HCT116 (cell line): ENCODE measurements around the gene CAMK2N2. TPM values are rescaled to one million over a fixed set of nuclear protein-coding genes. Genes with fewer than 3 reads are reported as not detected.

Source experiments
- ATAC-seq: fragments of 200-7000 bp; cut with Tn5 transposase; 2 replicates; pipeline ENCODE4 v1.9.1; 2020; ENCODE audit warnings: mild to moderate bottlenecking, moderate library complexity
- BruUV-seq: library from RNA; stranded (reverse); fragments of 400-500 nt; replicated peaks from 2 replicates; lab custom pipeline; 2021; lab: Mats Ljungman, UMichigan
- CTCF ChIA-PET: fragments of 300-600 bp; sonication (Branson Sonifier 250); formaldehyde crosslinking; loops from one replicate; lab custom pipeline; 2021; ENCODE audit warnings: antibody characterized with exemption; lab: Charles Lee
- POLR2A ChIA-PET: fragments of 300-600, 350-600 bp; sonication (Branson Sonifier 250); formaldehyde crosslinking; loops from one replicate; lab custom pipeline; 2021; ENCODE audit warnings: antibody characterized with exemption; lab: Charles Lee
- RAD21 ChIA-PET, 2 experiments: fragments of 300-600 bp; sonication (Branson Sonifier 250); formaldehyde crosslinking; loops; one replicate each; lab custom pipeline; 2023; ENCODE audit warnings: low total read pairs in 2 of 2; ENCODE audit not compliant: uncharacterized antibody in 2 of 2, unreplicated experiment in 2 of 2, low non-redundant PET in 1 of 2; lab: Charles Lee
- DNase-seq: peaks from one replicate; pipeline ENCODE4 v3.0.0-alpha.2; 2010; ENCODE audit warnings: low read depth, low spot score
- H2AFZ ChIP-seq: fragments of 200-600 bp; shearing (Covaris generic), sonication (generic); 2 replicates; pipeline ENCODE4 v1.6.1; 2017; ENCODE audit warnings: low read depth, mixed run types, mixed read lengths, antibody characterized with exemption, low read length; ENCODE audit not compliant: poor library complexity, severe bottlenecking
- H3K27ac ChIP-seq: 2 replicates; pipeline ENCODE4 v1.5.1; 2012; ENCODE audit warnings: low read depth, low read length
- H3K27me3 ChIP-seq: fragments of 200-600 bp; sonication (generic); 2 replicates; pipeline ENCODE4 v1.6.1; 2016; ENCODE audit warnings: mixed run types, low read length, mixed read lengths; ENCODE audit not compliant: insufficient read depth
- H3K36me3 ChIP-seq, 2 experiments: fragments of 200-500 bp in 1 of 2; fragments of 200-600 bp in 1 of 2; sonication (Bioruptor generic) in 1 of 2; sonication (generic) in 1 of 2; 2 replicates each; pipeline versions ENCODE4 v1.5.1 to v1.6.1; 2014 to 2016; ENCODE audit warnings: low read length in 2 of 2, inconsistent platforms in 1 of 2, mixed read lengths in 1 of 2, mixed run types in 1 of 2; ENCODE audit not compliant: insufficient read depth in 2 of 2, control insufficient read depth in 1 of 2
- H3K4me1 ChIP-seq, 2 experiments: fragments of 200-600 bp in 1 of 2; sonication (generic) in 1 of 2; 2 replicates each; pipeline versions ENCODE4 v1.5.1 to v1.6.1; 2012 to 2017; ENCODE audit warnings: low read length in 2 of 2, inconsistent platforms in 1 of 2, mild to moderate bottlenecking in 1 of 2, mixed read lengths in 1 of 2, mixed run types in 1 of 2, moderate library complexity in 1 of 2; ENCODE audit not compliant: insufficient read depth in 2 of 2, control insufficient read depth in 1 of 2
- H3K4me2 ChIP-seq: fragments of 200-600 bp; sonication (generic); 2 replicates; pipeline ENCODE4 v1.6.1; 2017; ENCODE audit warnings: mixed run types, low read length, mixed read lengths
- H3K4me3 ChIP-seq, 2 experiments: fragments of 200-600 bp in 1 of 2; sonication (generic) in 1 of 2; replicated peaks in 1 of 2; 2 replicates each; pipeline ENCODE4 v1.5.1; 2011 to 2016; ENCODE audit warnings: low read length in 2 of 2, control low read depth in 1 of 2, low read depth in 1 of 2, mild to moderate bottlenecking in 1 of 2, mixed read lengths in 1 of 2, mixed run types in 1 of 2
- H3K79me2 ChIP-seq: fragments of 200-600 bp; sonication (generic); 2 replicates; pipeline ENCODE4 v1.6.1; 2017; ENCODE audit warnings: mild to moderate bottlenecking, mixed run types, low read length, moderate library complexity, mixed read lengths; ENCODE audit not compliant: insufficient read depth
- H3K9ac ChIP-seq: fragments of 200-600 bp; sonication (generic); 2 replicates; pipeline ENCODE4 v1.6.1; 2016; ENCODE audit warnings: low read length, mixed read lengths
- H3K9me2 ChIP-seq: fragments of 200-600 bp; sonication (generic), shearing (Covaris generic); 2 replicates; pipeline ENCODE4 v1.6.1; 2017; ENCODE audit warnings: mixed run types, mild to moderate bottlenecking, moderate library complexity; ENCODE audit not compliant: insufficient read depth
- H3K9me3 ChIP-seq, 2 experiments: fragments of 200-500 bp in 1 of 2; fragments of 200-600 bp in 1 of 2; sonication (Bioruptor generic) in 1 of 2; sonication (generic) in 1 of 2; 2 replicates each; pipeline ENCODE4 v1.6.1; 2014 to 2017; ENCODE audit warnings: low read length in 2 of 2, mixed read lengths in 2 of 2, inconsistent platforms in 1 of 2, low read depth in 1 of 2, mild to moderate bottlenecking in 1 of 2, mixed run types in 1 of 2, moderate library complexity in 1 of 2; ENCODE audit not compliant: control insufficient read depth in 1 of 2, insufficient read depth in 1 of 2
- H4K20me1 ChIP-seq: fragments of 200-600 bp; sonication (generic), shearing (Covaris generic); 2 replicates; pipeline ENCODE4 v1.6.1; 2017; ENCODE audit warnings: mixed run types, mild to moderate bottlenecking, moderate library complexity; ENCODE audit not compliant: insufficient read depth
- ATF3 ChIP-seq: IDR thresholded peaks from 2 replicates; pipeline ENCODE4 v1.6.1; 2012
- CEBPB ChIP-seq: IDR thresholded peaks from 2 replicates; pipeline ENCODE4 v1.6.1; 2012; ENCODE audit warnings: low read depth
- EGR1 ChIP-seq: IDR thresholded peaks from 2 replicates; pipeline ENCODE4 v1.6.1; 2012; ENCODE audit warnings: low read depth
- ELF1 ChIP-seq: IDR thresholded peaks from 2 replicates; pipeline ENCODE4 v1.6.1; 2012; ENCODE audit warnings: low read depth, borderline replicate concordance
- EZH2 ChIP-seq: fragments of 200-600 bp; sonication (generic); IDR thresholded peaks from 2 replicates; pipeline ENCODE4 v1.6.1; 2017; ENCODE audit warnings: antibody characterized with exemption, mixed run types
- JUND ChIP-seq: IDR thresholded peaks from 2 replicates; pipeline ENCODE4 v1.6.1; 2012
- POLR2A ChIP-seq: IDR thresholded peaks from 2 replicates; pipeline ENCODE4 v1.7.0; 2011; ENCODE audit warnings: borderline replicate concordance; ENCODE audit not compliant: insufficient read depth, insufficient read length; ENCODE audit errors: extremely low read depth
- RAD21 ChIP-seq: IDR thresholded peaks from 2 replicates; pipeline ENCODE4 v1.6.1; 2012; ENCODE audit warnings: low read depth, mild to moderate bottlenecking
- REST ChIP-seq: IDR thresholded peaks from 2 replicates; pipeline ENCODE4 v1.6.1; 2012; ENCODE audit warnings: low read depth
- SP1 ChIP-seq: IDR thresholded peaks from 2 replicates; pipeline ENCODE4 v1.6.1; 2012; ENCODE audit warnings: low read depth
- TCF7L2 ChIP-seq: IDR thresholded peaks from 2 replicates; pipeline ENCODE4 v1.7.0; 2011; ENCODE audit warnings: borderline replicate concordance, inconsistent platforms; ENCODE audit not compliant: insufficient read depth, insufficient read length; ENCODE audit errors: extremely low read depth
- YY1 ChIP-seq: IDR thresholded peaks from 2 replicates; pipeline ENCODE4 v1.6.1; 2011; ENCODE audit warnings: low read length, low read depth, moderate library complexity, mild to moderate bottlenecking; ENCODE audit not compliant: insufficient replicate concordance; ENCODE audit errors: extremely low read depth
- ZBTB33 ChIP-seq: IDR thresholded peaks from 2 replicates; pipeline ENCODE4 v1.6.1; 2011; ENCODE audit warnings: mild to moderate bottlenecking, low read length, moderate library complexity; ENCODE audit not compliant: insufficient replicate concordance; ENCODE audit errors: extremely low read depth
- ZFX ChIP-seq: fragments of 450-650 bp; IDR thresholded peaks from 2 replicates; pipeline ENCODE4 v1.6.1; 2017
- ZNF274 ChIP-seq: fragments of 200-500 bp; sonication (Bioruptor generic); IDR thresholded peaks from 2 replicates; pipeline ENCODE4 v1.6.1; 2014; ENCODE audit warnings: mild to moderate bottlenecking, low read depth, low read length, inconsistent platforms
- intact Hi-C: fragments of 100-400 bp; cut with micrococcal nuclease; formaldehyde crosslinking; loops from 2 replicates; pipeline ENCODE4 v1.10.0; 2022
- total RNA-seq: library from RNA; stranded (reverse); gene quantifications from one replicate; pipeline ENCODE4 v1.2.1, GENCODE V29; 2021; ENCODE audit not compliant: unreplicated experiment
- TF ChIP-seq, protein P1 (sequence below): IDR thresholded peaks from 2 replicates; pipeline ENCODE4 v1.6.1; 2012

The CAMK2N2 gene
- total RNA-seq, 1 experiment from 2014 or later = 5.1 TPM

DNA sequence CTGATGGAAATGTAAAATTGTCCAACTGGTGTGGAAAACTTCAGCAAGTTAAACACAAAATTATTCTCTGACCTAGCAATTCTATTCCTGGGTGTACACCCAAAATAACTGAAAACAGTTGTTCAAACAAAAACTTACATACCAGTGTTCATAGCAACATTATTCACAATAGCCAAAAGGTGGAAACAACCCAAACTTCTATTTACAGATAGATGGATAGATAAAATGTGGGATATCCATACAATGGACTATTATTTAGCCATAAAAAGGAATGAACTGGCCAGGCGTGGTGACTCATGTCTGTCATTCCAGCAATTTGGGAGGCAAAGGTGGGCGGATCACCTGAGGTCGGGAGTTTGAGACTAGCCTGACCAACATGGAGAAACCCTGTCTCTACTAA, 38.8 kb downstream of the CAMK2N2 start:
- no peaks in the 10 kb centered on the region for H4K20me1 ChIP-seq

GRCh38 chr3:184218814-184219213, 42.5 kb downstream of the CAMK2N2 start:
- DNase-seq (no peak), ATAC-seq (no peak)
- RAD21 ChIA-PET = no interaction called here
- Histone ChIP-seq H3K4me3 (no peak overlapping the region), H3K9ac (no peak overlapping the region), H4K20me1 (no peaks in the 10 kb centered on the region), H3K4me1 (peaks cover 0 to 4% of the 10 kb centered on the region in 2 experiments; a peak in 1 of 4 replicates), H3K4me2 (no peak overlapping the region), H3K27ac (no peak overlapping the region), H3K9me2 (no peaks in the 10 kb centered on the region), H3K27me3 (no peaks in the 10 kb centered on the region), H3K36me3 (no peaks in the 10 kb centered on the region), H2AFZ (no peak overlapping the region), H3K9me3 (no peaks in the 10 kb centered on the region), H3K79me2 (no peaks in the 10 kb centered on the region)
- BruUV-seq = no TSS peak
- CTCF ChIA-PET = no interaction called here
- intact Hi-C loops = no loop called here
- POLR2A ChIA-PET = no interaction called here
- TF ChIP-seq CEBPB (no peak), ZBTB33 (no peak), ZNF274 (no peak), JUND (no peak), SP1 (no peak), EZH2 (no peak), RAD21 (no peak), POLR2A (no peak), TCF7L2 (no peak), ZFX (no peak), ELF1 (no peak), REST (no peak), YY1 (no peak)
- TF ChIP-seq, protein P1, sequence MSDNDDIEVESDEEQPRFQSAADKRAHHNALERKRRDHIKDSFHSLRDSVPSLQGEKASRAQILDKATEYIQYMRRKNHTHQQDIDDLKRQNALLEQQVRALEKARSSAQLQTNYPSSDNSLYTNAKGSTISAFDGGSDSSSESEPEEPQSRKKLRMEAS = no peak

More for the DNA sequence above, 38.8 kb downstream of the CAMK2N2 start:
- no peak overlapping the region for H3K27ac ChIP-seq
- intact Hi-C loops = no loop called here
- H3K9me3 ChIP-seq = no peaks in the 10 kb centered on the region
- no peaks in the 10 kb centered on the region for H3K36me3 ChIP-seq
- H3K79me2 ChIP-seq = no peaks in the 10 kb centered on the region
- ChIA-PET CTCF (no interaction called here), RAD21 (no interaction called here), POLR2A (no interaction called here)
- H3K4me2 ChIP-seq = no peak overlapping the region
- no peak overlapping the region for H3K9ac ChIP-seq
- H2AFZ ChIP-seq = peak overlapping the region; percentile 45
- ATAC-seq (no peak), DNase-seq (no peak)
- no peak overlapping the region for H3K4me3 ChIP-seq
- no peaks in the 10 kb centered on the region for H3K9me2 ChIP-seq
- BruUV-seq = no TSS peak
- H3K4me1 ChIP-seq = peaks cover 0 to 4% of the 10 kb centered on the region in 2 experiments; a peak in 1 of 4 replicates
- no peaks in the 10 kb centered on the region for H3K27me3 ChIP-seq
- TF ChIP-seq EGR1 = 0 out of 2 replicates have a peak, but pooled peaks have one; percentile 29
- TF ChIP-seq ATF3 = no peak
